ENCODE data around the gene FPGS. TPM values are rescaled to one million over a fixed set of nuclear protein-coding genes. Genes with fewer than 3 reads are reported as not detected.
"Not testable (repeated sequence)": the region's sequence is repeated elsewhere in the genome, so short reads cannot be mapped to it uniquely, and the experiment has no call there.

The FPGS gene
- polyA plus RNA-seq, 1 donor: 48.6 TPM

DNA sequence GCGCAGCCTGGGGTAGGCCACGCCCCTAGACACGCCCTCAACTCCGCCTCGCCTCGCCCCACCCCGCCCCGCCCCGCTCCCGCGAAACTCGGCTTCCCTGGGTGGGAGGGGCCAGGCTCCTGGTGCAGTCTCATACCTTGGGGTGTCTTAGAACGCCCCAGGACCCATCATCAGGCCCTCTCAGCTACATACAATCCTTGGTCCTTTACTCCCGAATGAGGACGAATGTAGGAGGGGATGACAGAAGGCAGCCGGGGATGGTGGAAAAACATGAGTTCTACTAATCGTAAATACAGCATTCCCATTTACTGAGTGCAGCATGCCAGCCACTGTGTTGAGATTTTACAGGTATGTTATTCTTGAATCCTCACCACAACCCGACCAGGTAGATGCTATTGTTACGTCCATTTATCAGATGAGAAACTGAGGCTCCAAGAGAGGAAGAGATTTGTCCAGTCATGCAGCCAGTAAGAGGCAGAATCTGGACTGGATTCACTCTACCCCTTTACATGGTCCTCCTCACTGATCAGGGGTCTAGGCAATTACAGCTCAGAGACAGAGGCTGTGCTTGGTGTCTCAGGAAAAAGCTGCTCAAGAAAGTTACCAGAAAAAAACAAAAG lies 31.0 kb upstream of the FPGS start:
- DNase-seq: no peak

DNA sequence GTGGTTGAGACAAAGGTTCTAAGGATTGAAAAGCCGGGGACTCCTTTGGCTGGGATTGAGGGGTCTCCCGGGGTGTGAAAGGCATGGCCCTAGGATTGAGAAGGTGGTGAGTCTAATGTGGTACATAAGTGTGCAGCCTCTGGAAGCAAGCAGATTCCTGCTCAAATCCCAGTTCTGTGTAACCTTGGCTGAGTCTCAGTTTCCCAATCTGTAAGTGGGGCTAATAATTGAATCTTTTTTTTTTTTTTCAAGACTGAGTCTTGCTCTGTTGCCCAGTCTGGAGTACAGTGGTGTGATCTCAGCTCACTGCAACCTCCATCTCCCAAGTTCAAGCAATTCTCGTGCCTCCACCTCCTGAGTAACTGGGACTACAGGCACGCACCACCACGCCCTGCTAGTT lies 30.1 kb upstream of the FPGS start:
- no peak for DNase-seq

DNA sequence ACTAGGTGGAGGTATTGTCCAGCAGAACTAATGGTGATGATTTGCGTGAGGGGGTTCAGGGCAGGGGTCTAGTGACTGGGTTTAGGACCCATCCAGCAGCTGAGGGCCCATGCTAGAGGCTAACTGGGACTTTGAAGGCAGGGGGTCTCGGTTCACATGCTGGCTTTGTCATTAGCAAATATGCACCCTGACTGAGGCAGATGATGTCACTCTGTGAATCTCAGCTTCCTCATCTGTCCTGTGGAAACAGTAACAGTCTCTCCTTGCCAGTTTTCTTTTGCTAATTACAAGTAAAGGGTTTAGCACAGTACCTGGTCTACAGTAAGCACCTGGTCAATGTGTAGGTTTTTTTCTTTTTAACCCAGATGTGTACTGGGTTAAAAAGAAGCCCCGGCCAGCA lies 29.4 kb upstream of the FPGS start:
- no peak for DNase-seq

DNA sequence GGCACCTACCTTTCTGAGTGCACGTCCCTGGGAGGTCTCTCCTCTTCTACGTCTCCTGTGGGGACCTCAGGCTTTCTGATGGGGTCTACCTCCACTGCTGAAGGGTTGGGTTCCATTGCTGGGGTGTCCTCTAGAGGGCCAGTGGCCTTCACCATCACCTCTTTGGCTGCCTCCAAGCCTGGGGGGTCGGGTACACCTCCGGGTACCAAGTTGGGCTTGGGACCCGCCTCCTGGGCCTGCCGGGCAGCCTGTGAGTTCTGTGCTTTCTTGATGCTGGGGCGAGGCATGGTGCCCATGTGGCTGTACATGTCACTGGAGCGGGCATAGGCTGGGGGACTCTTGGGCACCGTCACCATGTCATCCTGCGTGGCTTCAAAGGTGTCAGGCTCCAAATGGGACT lies 28.7 kb upstream of the FPGS start:
- DNase-seq: no peak

GRCh38 chr9:127776195-127776923 lies 26.3 kb upstream of the FPGS start:
- DNase-seq: no peak

GRCh38 chr9:127776924-127777289 lies 25.8 kb upstream of the FPGS start:
- DNase-seq: no peak

DNA sequence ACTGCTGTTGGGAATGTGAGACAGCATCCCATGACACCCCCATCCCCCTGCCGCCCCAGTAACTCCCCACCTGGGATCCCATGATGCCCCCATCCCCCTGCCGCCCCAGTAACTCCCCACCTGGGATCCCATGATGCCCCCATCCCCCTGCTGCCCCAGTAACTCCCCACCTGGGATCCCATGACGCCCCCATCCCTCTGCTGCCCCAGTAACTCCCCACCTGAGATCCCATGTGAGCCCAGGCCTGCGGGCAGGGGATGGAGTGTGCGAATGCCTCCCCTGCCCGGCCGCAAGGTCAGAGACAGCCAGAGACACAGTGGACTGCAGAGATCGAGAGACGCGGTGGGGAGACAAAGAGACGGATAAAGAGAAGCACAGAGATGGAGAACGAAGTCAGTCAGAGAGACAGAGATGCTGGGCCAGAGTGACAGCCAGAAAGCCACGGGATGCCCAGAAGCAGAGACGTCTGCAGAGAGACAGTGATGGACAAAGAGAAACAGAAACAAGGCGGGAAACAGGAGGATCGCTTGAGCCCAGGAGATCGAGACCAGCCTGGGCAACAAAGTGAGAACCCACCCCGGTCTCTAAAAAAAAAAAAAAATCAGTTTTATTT lies 25.2 kb upstream of the FPGS start:
- DNase-seq: no peak

DNA sequence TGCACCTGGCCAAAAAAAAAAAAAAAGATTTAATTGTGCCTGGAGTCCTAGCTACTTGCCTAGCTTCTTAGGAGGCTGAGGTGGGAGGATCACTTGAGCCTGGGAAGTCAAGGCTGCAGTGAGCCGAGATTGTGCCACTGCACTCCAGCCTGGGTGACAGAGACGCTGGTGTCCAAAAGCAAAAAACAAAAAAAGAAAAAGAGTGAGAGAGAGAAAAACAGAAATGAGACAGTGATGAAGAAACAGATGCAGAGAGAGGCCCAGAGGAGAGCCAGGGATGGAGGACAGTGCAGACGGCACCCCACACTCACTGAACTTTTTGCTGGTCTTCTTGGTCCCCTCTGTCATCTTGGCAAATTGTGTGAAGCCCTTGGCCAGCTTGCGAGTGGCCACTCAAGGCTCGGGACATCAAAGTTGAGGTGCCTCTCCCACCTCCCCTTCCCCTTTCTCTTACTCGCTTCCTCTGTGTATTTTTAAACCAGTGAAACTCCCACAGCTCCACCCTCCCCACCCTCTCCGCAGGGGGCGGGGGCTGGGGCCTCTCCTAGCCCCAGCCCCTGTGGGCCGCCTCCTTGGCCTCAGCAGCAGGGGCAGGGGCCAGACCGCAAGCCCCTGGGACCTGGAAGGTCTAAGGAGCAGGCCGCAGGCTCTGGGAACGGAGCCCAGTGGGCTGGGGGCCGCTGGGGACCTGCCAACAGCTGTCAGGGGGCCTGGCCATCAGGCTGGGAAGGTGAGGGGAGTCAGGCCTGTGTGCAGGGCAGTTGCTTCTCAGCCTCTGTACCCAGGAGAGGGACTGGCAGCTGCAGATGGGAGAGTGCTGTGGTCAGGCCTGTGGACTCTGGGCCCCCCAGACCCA lies 24.2 kb upstream of the FPGS start, which contains the start of gene SH2D3C:
TSS of gene SH2D3C (minus strand) at position 387 of the 856 bp plus-strand sequence. CDS start at position 348, 39 bp downstream.
- no peak for DNase-seq

GRCh38 chr9:127779136-127779981 lies 23.3 kb upstream of the FPGS start:
- DNase-seq: no peak

- no peak for DNase-seq
Observed at GRCh38 chr9:127780126-127780885, 22.4 kb upstream of the FPGS start.

- DNase-seq: not testable (repeated sequence)
Observed at GRCh38 chr9:127780909-127781308, 21.8 kb upstream of the FPGS start.

DNA sequence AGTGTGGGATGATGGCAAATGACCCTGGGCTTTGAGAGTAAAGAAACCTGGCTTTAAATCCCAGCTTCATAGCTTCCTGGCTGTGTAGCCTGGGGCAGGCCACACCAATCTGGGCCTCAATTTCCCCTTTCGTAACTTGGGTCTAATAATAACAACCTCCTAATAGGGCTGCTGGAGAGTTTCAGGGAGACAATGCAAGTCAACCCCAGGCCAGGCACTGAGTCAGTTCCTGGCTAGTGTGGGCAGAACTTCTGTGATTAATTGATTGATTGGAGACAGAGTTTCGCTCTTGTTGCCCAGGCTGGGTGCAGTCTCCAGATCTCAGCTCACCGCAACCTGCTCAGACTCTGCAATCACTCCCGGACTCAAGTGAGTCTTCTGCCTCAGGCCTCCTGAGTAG lies 20.9 kb upstream of the FPGS start:
- no peak for DNase-seq

DNA sequence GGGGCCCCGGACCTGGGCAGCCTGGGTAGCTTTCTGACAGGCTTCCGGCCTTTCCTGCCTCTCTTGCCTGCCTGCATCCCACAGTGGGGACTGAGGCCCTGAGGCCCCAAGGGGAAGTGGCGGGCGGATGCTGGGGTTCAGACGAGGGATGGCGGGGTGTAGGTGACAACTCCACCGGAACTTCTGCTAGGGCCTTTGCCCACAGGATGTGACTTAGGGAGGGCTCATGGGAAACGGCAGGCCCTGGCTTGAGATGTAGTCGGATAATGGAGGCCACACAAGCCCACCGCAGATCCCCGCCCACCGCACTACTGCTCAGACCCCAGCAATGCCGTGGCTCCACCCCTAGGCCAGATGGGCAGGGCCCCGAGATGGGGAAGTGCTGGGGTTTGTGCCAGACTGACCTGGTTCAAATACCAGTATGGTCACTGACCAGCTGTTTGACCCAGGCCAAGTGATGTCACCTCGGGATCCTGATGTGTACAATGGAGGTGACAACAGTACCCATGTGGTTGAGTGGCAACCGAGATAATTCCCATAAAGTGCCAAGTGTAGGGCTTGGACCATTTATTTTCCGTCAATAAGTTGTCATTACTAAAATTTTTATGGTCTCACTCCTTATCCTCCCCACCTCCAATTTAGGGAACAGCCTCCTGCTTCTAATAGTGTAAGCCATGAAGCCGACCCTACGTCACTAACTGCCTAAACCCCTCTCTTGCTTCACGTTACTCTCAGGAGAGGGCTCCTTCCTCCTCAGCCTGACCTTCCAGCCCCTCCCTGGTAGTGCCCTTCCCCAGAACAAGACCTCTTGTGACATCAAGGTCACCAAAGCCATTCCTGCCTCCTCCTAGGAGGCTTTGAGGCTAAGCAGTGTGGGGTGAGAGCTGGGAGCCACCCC lies 19.3 kb upstream of the FPGS start:
- DNase-seq: no peak

DNA sequence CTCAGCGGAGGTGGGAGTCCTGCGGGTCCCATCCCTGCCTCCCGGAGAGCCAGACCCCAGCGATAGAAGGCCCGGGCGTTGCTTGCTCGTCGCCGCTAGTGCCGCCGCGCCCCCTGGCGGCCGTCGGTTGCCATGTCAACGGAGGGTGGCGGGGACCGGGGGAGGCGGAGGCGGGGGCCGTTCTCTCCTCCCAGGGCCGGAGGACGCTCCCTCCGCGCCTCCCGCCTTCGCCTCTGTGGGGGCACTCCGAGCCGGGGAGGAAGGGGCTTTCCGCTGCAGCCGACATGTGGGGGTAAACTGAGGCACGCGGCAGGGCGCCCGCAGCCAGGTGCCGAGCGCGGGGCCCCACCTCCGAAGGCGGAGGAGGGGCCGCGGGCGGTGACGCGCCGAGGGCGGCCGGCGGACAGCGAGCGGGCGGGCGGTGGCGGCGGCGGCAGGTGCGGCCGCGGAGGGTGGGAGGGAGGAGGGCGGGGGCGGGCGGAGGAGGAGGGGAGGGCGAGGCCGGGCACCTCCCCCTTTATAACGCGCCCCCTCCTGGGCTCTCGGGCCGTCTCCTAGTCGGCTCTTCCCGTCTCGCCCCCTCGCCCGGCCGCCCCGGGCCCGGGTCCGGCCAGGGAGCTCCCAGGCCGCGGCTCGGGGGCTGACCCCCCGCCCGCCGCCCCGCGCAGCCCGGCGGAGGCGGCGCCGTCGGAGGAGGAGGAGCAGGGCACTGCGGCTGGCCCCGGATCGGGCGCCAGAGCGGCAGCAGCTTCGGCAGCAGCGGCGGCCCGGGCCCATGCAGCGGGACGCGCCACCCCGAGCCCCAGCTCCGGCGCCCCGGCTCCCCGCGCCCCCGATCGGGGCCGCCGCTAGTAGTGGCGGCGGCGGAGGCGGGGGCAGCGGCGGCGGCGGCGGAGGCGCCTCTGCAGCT lies 17.4 kb upstream of the FPGS start:
- DNase-seq: peak; percentile 91

- DNase-seq: peak; percentile 90
Observed at GRCh38 chr9:127785933-127786772, 16.5 kb upstream of the FPGS start, which contains the start of gene CDK9. Gene CDK9, plus strand, starts transcription at chr9:127786034. Its CDS starts 115 bp downstream, at chr9:127786149.

- DNase-seq: no peak
Observed at GRCh38 chr9:127786773-127787104, 15.9 kb upstream of the FPGS start.

DNA sequence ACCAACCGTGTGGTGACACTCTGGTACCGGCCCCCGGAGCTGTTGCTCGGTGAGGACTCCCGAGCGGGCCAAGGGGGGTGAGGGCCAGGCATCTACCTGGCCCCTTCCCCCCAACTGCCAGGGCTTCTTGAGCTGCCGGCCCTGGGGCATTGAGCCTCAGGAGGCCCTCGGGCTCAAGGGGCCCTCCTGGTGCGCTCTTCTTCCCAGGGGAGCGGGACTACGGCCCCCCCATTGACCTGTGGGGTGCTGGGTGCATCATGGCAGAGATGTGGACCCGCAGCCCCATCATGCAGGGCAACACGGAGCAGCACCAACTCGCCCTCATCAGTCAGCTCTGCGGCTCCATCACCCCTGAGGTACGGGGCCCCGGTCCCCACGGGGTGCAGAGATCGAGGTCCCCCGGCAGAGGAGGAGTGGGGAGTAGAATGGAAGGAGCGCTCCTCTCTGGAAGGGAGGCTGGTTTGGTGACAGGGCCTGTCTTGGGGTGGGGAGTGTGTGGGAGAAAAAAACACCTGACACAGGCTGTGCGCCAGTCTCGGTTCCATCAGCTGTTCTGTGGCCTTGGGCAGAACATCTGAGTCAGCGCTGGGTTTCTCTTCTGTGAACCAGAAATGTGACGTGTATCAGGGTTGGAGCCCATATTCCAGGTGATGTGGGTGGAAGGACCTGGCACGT lies 14.2 kb upstream of the FPGS start:
- no peak for DNase-seq
